ENCODE results near the gene LHFPL2. TPM values are rescaled to one million over a fixed set of nuclear protein-coding genes. Genes with fewer than 3 reads are reported as not detected.

The LHFPL2 gene
- total and polyA plus RNA-seq, 4 donors = 6.5 to 49.4 (median 47.7) TPM

DNA sequence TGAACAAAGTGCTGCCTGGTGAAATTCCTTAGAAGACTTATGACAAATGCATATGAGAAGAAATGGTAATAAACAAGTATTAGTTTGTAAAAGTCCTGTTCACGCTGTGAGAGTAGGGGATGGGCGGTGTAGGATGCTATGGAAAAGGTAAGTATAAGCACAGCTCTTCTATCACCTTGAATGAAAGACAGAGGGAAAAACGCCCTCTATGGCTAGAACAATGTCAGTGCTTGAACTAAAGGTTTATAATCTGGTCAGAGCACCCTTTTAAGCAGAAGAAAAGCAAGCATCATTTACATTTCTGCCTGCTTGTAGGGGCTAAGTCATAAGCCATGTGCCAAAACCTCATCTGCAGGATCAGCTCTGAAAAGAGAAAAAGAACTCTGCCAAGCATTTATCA lies 115.2 kb downstream of the LHFPL2 start:
- 72 to 76% methylated on average over 3 of the region's 3 CpGs for WGBS, 2 donors
- Histone ChIP-seq H3K4me1 (ENCODE audit: control insufficient read depth in 5 of 5, insufficient read depth in 5 of 5, low read length in 5 of 5) (peaks cover 0 to 22% (median 0%) of the 10 kb centered on the region in 5 donors), H3K27me3 (ENCODE audit: control insufficient read depth in 3 of 3, insufficient read depth in 3 of 3, low read length in 2 of 3) (no peaks in the 10 kb centered on the region), H3K36me3 (ENCODE audit: control insufficient read depth in 4 of 4, insufficient read depth in 4 of 4, low read length in 4 of 4) (peaks cover 0 to 4% (median 0%) of the 10 kb centered on the region in 4 donors), H3K27ac (ENCODE audit: low read depth in 1 of 2, low read length in 1 of 2) (no peak overlapping the region), H3K9me3 (ENCODE audit: control insufficient read depth in 4 of 4, insufficient read depth in 3 of 4, low read length in 3 of 4) (no peaks in the 10 kb centered on the region), H3K4me3 (no peak overlapping the region), H3K9ac (ENCODE audit: insufficient read depth in 1 of 2, low read length in 2 of 2) (no peak overlapping the region)
- no peak for DNase-seq
- TF ChIP-seq, protein P1, sequence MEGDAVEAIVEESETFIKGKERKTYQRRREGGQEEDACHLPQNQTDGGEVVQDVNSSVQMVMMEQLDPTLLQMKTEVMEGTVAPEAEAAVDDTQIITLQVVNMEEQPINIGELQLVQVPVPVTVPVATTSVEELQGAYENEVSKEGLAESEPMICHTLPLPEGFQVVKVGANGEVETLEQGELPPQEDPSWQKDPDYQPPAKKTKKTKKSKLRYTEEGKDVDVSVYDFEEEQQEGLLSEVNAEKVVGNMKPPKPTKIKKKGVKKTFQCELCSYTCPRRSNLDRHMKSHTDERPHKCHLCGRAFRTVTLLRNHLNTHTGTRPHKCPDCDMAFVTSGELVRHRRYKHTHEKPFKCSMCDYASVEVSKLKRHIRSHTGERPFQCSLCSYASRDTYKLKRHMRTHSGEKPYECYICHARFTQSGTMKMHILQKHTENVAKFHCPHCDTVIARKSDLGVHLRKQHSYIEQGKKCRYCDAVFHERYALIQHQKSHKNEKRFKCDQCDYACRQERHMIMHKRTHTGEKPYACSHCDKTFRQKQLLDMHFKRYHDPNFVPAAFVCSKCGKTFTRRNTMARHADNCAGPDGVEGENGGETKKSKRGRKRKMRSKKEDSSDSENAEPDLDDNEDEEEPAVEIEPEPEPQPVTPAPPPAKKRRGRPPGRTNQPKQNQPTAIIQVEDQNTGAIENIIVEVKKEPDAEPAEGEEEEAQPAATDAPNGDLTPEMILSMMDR (IDR thresholded peaks at IDR 0.05; ENCODE audit: control extremely low read depth, extremely low read depth) = no peak
- ATAC-seq (ENCODE audit: insufficient read depth, low FRiP score) = no peak

DNA sequence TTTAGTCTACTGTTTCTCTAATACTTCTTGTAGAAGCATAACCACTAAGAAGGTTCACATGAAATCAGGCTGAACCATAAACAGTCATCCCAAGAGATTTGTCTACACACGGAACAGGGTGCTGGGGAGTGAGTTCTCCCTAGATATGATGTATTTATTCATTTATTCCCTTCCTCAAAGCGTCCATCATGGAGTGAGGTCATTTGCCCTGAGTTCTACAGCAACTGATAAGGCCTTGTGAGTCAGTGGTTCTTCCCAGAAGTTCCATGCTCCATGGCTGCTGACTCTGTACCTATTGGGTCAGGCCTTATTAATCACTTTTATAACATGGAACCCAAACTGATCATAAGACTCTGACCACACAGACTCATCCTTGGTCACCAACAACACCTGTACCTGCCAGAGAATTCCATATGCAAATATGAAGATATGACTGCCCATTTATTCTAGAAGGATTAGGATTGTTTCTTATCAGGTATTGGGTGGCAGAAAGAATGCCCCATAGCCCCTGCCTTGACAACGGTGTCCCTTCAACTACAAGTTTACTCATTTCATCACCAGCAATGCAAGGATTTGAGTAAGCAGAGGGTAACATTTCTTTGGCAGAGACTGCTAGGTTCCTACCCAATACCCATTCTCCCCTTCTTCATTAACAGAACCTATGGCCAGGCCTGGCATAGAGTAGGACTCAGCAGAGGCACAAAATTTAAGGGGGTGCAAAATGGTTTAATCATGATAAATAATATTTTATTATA lies 118.1 kb downstream of the LHFPL2 start:
- Histone ChIP-seq H3K9me3 (ENCODE audit: control insufficient read depth in 4 of 4, insufficient read depth in 3 of 4, low read length in 3 of 4) (no peaks in the 10 kb centered on the region), H3K4me3 (no peak overlapping the region), H3K36me3 (ENCODE audit: control insufficient read depth in 4 of 4, insufficient read depth in 4 of 4, low read length in 4 of 4) (peaks cover 0 to 4% (median 0%) of the 10 kb centered on the region in 4 donors), H3K4me1 (ENCODE audit: control insufficient read depth in 5 of 5, insufficient read depth in 5 of 5, low read length in 5 of 5) (peaks cover 0 to 27% (median 14%) of the 10 kb centered on the region in 5 donors), H3K9ac (ENCODE audit: insufficient read depth in 1 of 2, low read length in 2 of 2) (no peak overlapping the region), H3K27ac (ENCODE audit: low read depth in 1 of 2, low read length in 1 of 2) (no peak overlapping the region), H3K27me3 (ENCODE audit: control insufficient read depth in 3 of 3, insufficient read depth in 3 of 3, low read length in 2 of 3) (no peaks in the 10 kb centered on the region)
- TF ChIP-seq, protein P1 (IDR thresholded peaks at IDR 0.05; ENCODE audit: control extremely low read depth, extremely low read depth) = no peak
- ATAC-seq (ENCODE audit: insufficient read depth, low FRiP score) = no peak
- 53 to 63% methylated on average over 3 of the region's 3 CpGs for whole genome bisulfite sequencing, 2 donors
- no peak for DNase-seq

DNA sequence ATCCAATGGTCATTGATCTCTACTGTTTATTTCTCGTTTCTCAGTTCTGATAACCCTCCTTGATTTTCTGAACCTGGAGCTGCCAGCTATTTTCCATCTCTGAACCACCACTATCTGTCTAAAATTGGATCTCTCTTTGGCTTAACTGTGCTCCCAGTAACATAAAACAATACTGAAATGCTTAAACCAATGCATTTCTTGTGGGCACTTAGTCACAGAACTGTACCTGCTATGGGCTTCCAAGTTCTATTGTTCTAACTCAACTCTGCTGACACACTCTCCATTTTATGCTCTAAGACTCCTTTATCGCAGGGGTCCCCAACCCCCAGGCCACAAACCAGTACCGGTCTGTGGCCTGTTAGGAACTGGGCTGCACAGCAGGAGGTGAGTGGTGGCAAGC lies 120.6 kb downstream of the LHFPL2 start:
- Histone ChIP-seq H3K9ac (ENCODE audit: insufficient read depth in 1 of 2, low read length in 2 of 2) (peak overlapping the region in 1 of 2 donors; percentile 15), H3K9me3 (ENCODE audit: control insufficient read depth in 4 of 4, insufficient read depth in 3 of 4, low read length in 3 of 4) (peaks cover 0 to under 1% (median 0%) of the 10 kb centered on the region in 4 donors), H3K4me3 (no peak overlapping the region), H3K36me3 (ENCODE audit: control insufficient read depth in 4 of 4, insufficient read depth in 4 of 4, low read length in 4 of 4) (peaks cover 0 to 4% (median 0%) of the 10 kb centered on the region in 4 donors), H3K4me1 (ENCODE audit: control insufficient read depth in 5 of 5, insufficient read depth in 5 of 5, low read length in 5 of 5) (peaks cover 3 to 42% (median 14%) of the 10 kb centered on the region in 5 donors), H3K27ac (ENCODE audit: low read depth in 1 of 2, low read length in 1 of 2) (peak overlapping the region; percentile 41 to 81), H3K27me3 (ENCODE audit: control insufficient read depth in 3 of 3, insufficient read depth in 3 of 3, low read length in 2 of 3) (no peaks in the 10 kb centered on the region)
- TF ChIP-seq, protein P1 (IDR thresholded peaks at IDR 0.05; ENCODE audit: control extremely low read depth, extremely low read depth) = no peak
- WGBS, 2 donors = 86 to 89% methylated on average over 3 of the region's 3 CpGs
- DNase-seq (no peak), ATAC-seq (ENCODE audit: insufficient read depth, low FRiP score) (no peak)
